Activated T-cell treated with anti-CD3 and anti-CD28 coated beads for 48 hours (primary cell): ENCODE measurements around the gene WFIKKN1.

Source experiments
- DNase-seq: peaks from one replicate; pipeline ENCODE4 v3.0.0-alpha.2; 2020; ENCODE audit warnings: low read depth

The WFIKKN1 gene

GRCh38 chr16:637081-638018 is 6.6 kb downstream of the WFIKKN1 start:
- peak; percentile 79 for DNase-seq

- DNase-seq, result no peak
Observed at GRCh38 chr16:638034-638543, 7.3 kb downstream of the WFIKKN1 start.

GRCh38 chr16:638836-639235 is 8.1 kb downstream of the WFIKKN1 start:
- no peak for DNase-seq

- no peak for DNase-seq
Observed at GRCh38 chr16:640614-641013, 9.8 kb downstream of the WFIKKN1 start.

- DNase-seq, result peak; percentile 79
Observed at GRCh38 chr16:641326-642188, 10.8 kb downstream of the WFIKKN1 start, which contains the start of gene MCRIP2. TSS of gene MCRIP2 (plus strand) at chr16:641828. CDS start at chr16:641992, 164 bp downstream.

GRCh38 chr16:642189-643049 is 11.6 kb downstream of the WFIKKN1 start:
- DNase-seq, result peak; percentile 46

- no peak for DNase-seq
Observed at GRCh38 chr16:643050-643368, 12.2 kb downstream of the WFIKKN1 start.

- DNase-seq, result no peak
Observed at GRCh38 chr16:644556-644955, 13.8 kb downstream of the WFIKKN1 start.

- DNase-seq, result no peak
Observed at GRCh38 chr16:645852-646678, 15.3 kb downstream of the WFIKKN1 start.

GRCh38 chr16:646679-647172 is 15.9 kb downstream of the WFIKKN1 start:
- no peak for DNase-seq

- DNase-seq, result no peak
Observed at GRCh38 chr16:647173-647902, 16.6 kb downstream of the WFIKKN1 start.

GRCh38 chr16:648071-648780 is 17.4 kb downstream of the WFIKKN1 start:
- DNase-seq, result peak; percentile 60

GRCh38 chr16:648781-649589 is 18.2 kb downstream of the WFIKKN1 start, which contains the start of gene WDR90:
TSS of gene WDR90 (plus strand) at chr16:649365. CDS start at chr16:649417, 52 bp downstream.
- DNase-seq, result peak; percentile 94

GRCh38 chr16:649631-650030 is 18.8 kb downstream of the WFIKKN1 start:
- DNase-seq, result no peak

- no peak for DNase-seq
Observed at GRCh38 chr16:651844-652243, 21.1 kb downstream of the WFIKKN1 start.

- no peak for DNase-seq
Observed at GRCh38 chr16:652454-653305, 21.9 kb downstream of the WFIKKN1 start.

- DNase-seq, result no peak
Observed at GRCh38 chr16:654034-654433, 23.2 kb downstream of the WFIKKN1 start.
